ENCODE measurements around the gene SSNA1.

- no peak for TF ChIP-seq POLR2AphosphoS5 (IDR thresholded peaks at IDR 0.05; ENCODE audit: low read depth, low read length)
- TF ChIP-seq POLR2A (IDR thresholded peaks at IDR 0.05; ENCODE audit: low read depth, low read length) = no peak
Measured at GRCh38 chr9:137149942-137150616, 38.4 kb upstream of the SSNA1 start.
